ENCODE results near the gene ZNF66.
"Not testable (repeated sequence)": the region's sequence is repeated elsewhere in the genome, so short reads cannot be mapped to it uniquely, and the experiment has no call there.

Gene ZNF66

GRCh38 chr19:20776083-20777076 is at the start of gene ZNF66:
ZNF66 (plus strand) TSS chr19:20776304; CDS start chr19:20776448, 144 bp downstream.
- peak; percentile 62 for DNase-seq (ENCODE audit: low spot score)

- not testable (repeated sequence) for DNase-seq (ENCODE audit: low spot score)
These were observed 25.9 kb upstream of the ZNF66 start for GRCh38 chr19:20750169-20750568.

- DNase-seq (ENCODE audit: low spot score): not testable (repeated sequence)
These were observed 23.8 kb upstream of the ZNF66 start for GRCh38 chr19:20752291-20752690.

- DNase-seq (ENCODE audit: low spot score): not testable (repeated sequence)
These were observed 6.8 kb upstream of the ZNF66 start for GRCh38 chr19:20769225-20769736.

- no peak for DNase-seq (ENCODE audit: low spot score)
These were observed 11.7 kb downstream of the ZNF66 start for GRCh38 chr19:20787786-20788185.

GRCh38 chr19:20791806-20792205 is 15.7 kb downstream of the ZNF66 start:
- DNase-seq (ENCODE audit: low spot score): no peak

- not testable (repeated sequence) for DNase-seq (ENCODE audit: low spot score)
These were observed 30.5 kb downstream of the ZNF66 start for GRCh38 chr19:20806311-20807262.

- DNase-seq (ENCODE audit: low spot score): no peak
These were observed 64.3 kb downstream of the ZNF66 start for GRCh38 chr19:20840371-20840770.
